ENCODE measurements around the gene DNAI1. TPM values are rescaled to one million over a fixed set of nuclear protein-coding genes. Genes with fewer than 3 reads are reported as not detected.

DNAI1 gene
- total and polyA plus RNA-seq, 10 of the 15 experiments (the other 5 are each of a cell fraction or from before 2014, with no cell fraction given), result not detected

DNA sequence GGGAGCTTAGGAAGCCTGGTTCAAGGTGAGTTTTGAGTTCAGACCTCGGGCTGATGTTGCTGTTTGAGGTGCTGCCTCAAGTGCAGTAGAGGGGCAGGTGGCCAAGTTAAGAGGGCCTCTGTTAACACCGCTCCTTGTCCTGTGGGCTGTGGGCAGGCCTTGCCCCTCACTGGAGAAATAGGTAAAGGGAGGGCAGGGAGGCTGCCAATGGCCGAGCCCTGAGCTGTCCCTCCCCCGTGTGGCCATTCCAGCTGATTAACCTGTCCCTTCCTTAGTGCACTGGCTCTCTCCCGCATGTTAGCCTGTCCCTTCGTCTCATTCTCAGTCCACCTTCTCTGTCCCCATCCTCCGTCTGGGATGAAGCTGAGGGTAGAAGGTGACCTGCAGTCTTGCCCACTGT, 109.5 kb downstream of the DNAI1 start:
- intact Hi-C loops (cut with micrococcal nuclease; ENCODE audit: unreplicated experiment), result no loop called here
- H3K9me3 ChIP-seq (replicated peaks; ENCODE audit: control insufficient read depth, insufficient read depth, low read length), result no peaks in the 10 kb centered on the region
- FAIRE-seq (no peak), ATAC-seq (no peak), DNase-seq (ENCODE audit: low read depth, low spot score) (no peak)
- no peak overlapping the region for H3K9ac ChIP-seq (ENCODE audit: control insufficient read depth, insufficient read depth, low read length)
- no peak for TF ChIP-seq CREB1 (IDR thresholded peaks at IDR 0.05; ENCODE audit: low read depth)
- TF ChIP-seq SRF (IDR thresholded peaks at IDR 0.05; ENCODE audit: low read depth in 2 of 2, low read length in 2 of 2), result no peak
- TF ChIP-seq CHD4 (IDR thresholded peaks at IDR 0.05), result no peak
- no peak for TF ChIP-seq NBN (IDR thresholded peaks at IDR 0.05)
- TF ChIP-seq SIX5 (IDR thresholded peaks at IDR 0.05; ENCODE audit: low read depth, low read length, severe bottlenecking), result no peak
- no peak for TF ChIP-seq WRNIP1 (IDR thresholded peaks at IDR 0.05; ENCODE audit: borderline replicate concordance, low read depth, low read length)
- no peak for TF ChIP-seq ZNF207 (IDR thresholded peaks at IDR 0.05; ENCODE audit: borderline replicate concordance)
- in situ Hi-C loops (cut with MboI), result no loop called here
- no peak overlapping the region for H3K27ac ChIP-seq (ENCODE audit: control insufficient read depth, insufficient read depth)
- no peak overlapping the region for H3K4me3 ChIP-seq
- no peak overlapping the region for H2AFZ ChIP-seq (ENCODE audit: control insufficient read depth, low read depth, low read length)
- SMC1A ChIA-PET (ENCODE audit: uncharacterized antibody, unreplicated experiment), result interaction anchor here (0.5 kb wide), 1 partner anchor 124 kb away, joined by 3 read pairs; no protein-coding TSS in a partner anchor
- peaks cover 3% of the 10 kb centered on the region; the same call in 1 of the 2 replicates for H4K20me1 ChIP-seq (ENCODE audit: control insufficient read depth, insufficient read depth)
- no peak overlapping the region for H3K4me2 ChIP-seq (ENCODE audit: control insufficient read depth, insufficient read depth)
- CTCF ChIA-PET, result no interaction called here
- 50% methylated on average over 7 of the region's 7 CpGs for WGBS (ENCODE audit: insufficient coverage, insufficient replicate concordance, low lambda C conversion rate, missing lambda C conversion rate)
- POLR2A ChIA-PET, result no interaction called here
- H3K4me1 ChIP-seq (ENCODE audit: control insufficient read depth, insufficient read depth, low read length), result no peaks in the 10 kb centered on the region
- RAD21 ChIA-PET (ENCODE audit: unreplicated experiment), result no interaction called here
- peaks cover 6 to 9% of the 10 kb centered on the region in 2 experiments; a peak in 3 of 4 replicates for H3K27me3 ChIP-seq (replicated peaks in 1 of 2; ENCODE audit: control insufficient read depth in 2 of 2, insufficient read depth in 2 of 2, low read length in 1 of 2)
- H3K36me3 ChIP-seq (ENCODE audit: control insufficient read depth in 2 of 2, insufficient read depth in 2 of 2, low read length in 1 of 2), result no peaks in the 10 kb centered on the region
- BruUV-seq (replicated peaks), result no TSS peak
- H3K79me2 ChIP-seq (ENCODE audit: control insufficient read depth, insufficient read depth, low read length), result no peaks in the 10 kb centered on the region

DNA sequence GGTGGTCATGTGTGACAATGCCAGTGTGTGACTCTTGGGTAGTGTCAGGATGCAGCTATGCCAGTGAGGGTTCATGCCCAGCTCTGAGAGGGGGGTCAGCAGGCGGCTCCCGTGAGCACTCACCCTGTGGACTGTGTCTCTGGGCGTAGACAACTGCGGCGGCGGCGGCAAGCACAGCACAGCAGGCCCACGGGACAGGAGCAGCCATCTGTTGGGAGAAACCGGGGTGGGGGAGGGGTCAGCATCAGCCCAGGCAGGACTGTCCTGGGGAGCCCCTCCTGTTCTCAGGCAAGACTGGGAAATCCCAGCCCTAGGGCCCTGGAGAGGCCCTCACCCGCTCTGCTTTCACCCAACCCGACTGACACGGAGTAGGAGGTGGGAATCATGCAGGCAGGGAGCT, 110.2 kb downstream of the DNAI1 start:
- H3K4me1 ChIP-seq (ENCODE audit: control insufficient read depth, insufficient read depth, low read length), result no peaks in the 10 kb centered on the region
- 36% methylated on average over 12 of the region's 12 CpGs for WGBS (ENCODE audit: insufficient coverage, insufficient replicate concordance, low lambda C conversion rate, missing lambda C conversion rate)
- in situ Hi-C loops (cut with MboI), result no loop called here
- no peaks in the 10 kb centered on the region for H3K36me3 ChIP-seq (ENCODE audit: control insufficient read depth in 2 of 2, insufficient read depth in 2 of 2, low read length in 1 of 2)
- H3K79me2 ChIP-seq (ENCODE audit: control insufficient read depth, insufficient read depth, low read length), result no peaks in the 10 kb centered on the region
- ATAC-seq (no peak), FAIRE-seq (no peak), DNase-seq (ENCODE audit: low read depth, low spot score) (no peak)
- H3K9me3 ChIP-seq (replicated peaks; ENCODE audit: control insufficient read depth, insufficient read depth, low read length), result no peaks in the 10 kb centered on the region
- ChIA-PET RAD21 (ENCODE audit: unreplicated experiment) (no interaction called here), CTCF (interaction anchor here (2.1 kb wide), 1 partner anchor 21 kb away, joined by 6 read pairs; no protein-coding TSS in a partner anchor), POLR2A (no interaction called here), SMC1A (ENCODE audit: uncharacterized antibody, unreplicated experiment) (interaction anchor here (0.5 kb wide), 1 partner anchor 124 kb away, joined by 3 read pairs; no protein-coding TSS in a partner anchor)
- intact Hi-C loops (cut with micrococcal nuclease; ENCODE audit: unreplicated experiment), result no loop called here
- H3K4me3 ChIP-seq, result no peak overlapping the region
- H4K20me1 ChIP-seq (ENCODE audit: control insufficient read depth, insufficient read depth), result 0 out of 2 replicates have a peak, but pooled peaks cover 3% of the 10 kb centered on the region
- no peak overlapping the region for H3K9ac ChIP-seq (ENCODE audit: control insufficient read depth, insufficient read depth, low read length)
- H2AFZ ChIP-seq (ENCODE audit: control insufficient read depth, low read depth, low read length), result no peak overlapping the region
- H3K27me3 ChIP-seq (replicated peaks in 1 of 2; ENCODE audit: control insufficient read depth in 2 of 2, insufficient read depth in 2 of 2, low read length in 1 of 2), result peaks cover 6 to 9% of the 10 kb centered on the region in 2 experiments; a peak in 3 of 4 replicates
- BruUV-seq (replicated peaks), result no TSS peak
- H3K4me2 ChIP-seq (ENCODE audit: control insufficient read depth, insufficient read depth), result no peak overlapping the region
- H3K27ac ChIP-seq (ENCODE audit: control insufficient read depth, insufficient read depth), result no peak overlapping the region
- TF ChIP-seq SMAD5 (IDR thresholded peaks at IDR 0.05; ENCODE audit: low read depth) (no peak), ATF7 (IDR thresholded peaks at IDR 0.05; ENCODE audit: low read depth) (no peak), NR2F1 (conservative IDR thresholded peaks at IDR 0.05) (no peak), SIX5 (IDR thresholded peaks at IDR 0.05; ENCODE audit: low read depth, low read length, severe bottlenecking) (no peak), ZNF24 (IDR thresholded peaks at IDR 0.05) (no peak), CHD4 (IDR thresholded peaks at IDR 0.05) (no peak), KAT2A (conservative IDR thresholded peaks at IDR 0.05; ENCODE audit: control insufficient read depth, low read depth, low read length) (no peak), JUNB (IDR thresholded peaks at IDR 0.05) (no peak), SUZ12 (IDR thresholded peaks at IDR 0.05; ENCODE audit: unreplicated experiment) (no peak), CBFB (IDR thresholded peaks at IDR 0.05; ENCODE audit: low read depth) (no peak), MXI1 (IDR thresholded peaks at IDR 0.05; ENCODE audit: low read depth, low read length) (no peak), CREM (IDR thresholded peaks at IDR 0.05; ENCODE audit: low read depth) (no peak)
- TF ChIP-seq, protein P1, sequence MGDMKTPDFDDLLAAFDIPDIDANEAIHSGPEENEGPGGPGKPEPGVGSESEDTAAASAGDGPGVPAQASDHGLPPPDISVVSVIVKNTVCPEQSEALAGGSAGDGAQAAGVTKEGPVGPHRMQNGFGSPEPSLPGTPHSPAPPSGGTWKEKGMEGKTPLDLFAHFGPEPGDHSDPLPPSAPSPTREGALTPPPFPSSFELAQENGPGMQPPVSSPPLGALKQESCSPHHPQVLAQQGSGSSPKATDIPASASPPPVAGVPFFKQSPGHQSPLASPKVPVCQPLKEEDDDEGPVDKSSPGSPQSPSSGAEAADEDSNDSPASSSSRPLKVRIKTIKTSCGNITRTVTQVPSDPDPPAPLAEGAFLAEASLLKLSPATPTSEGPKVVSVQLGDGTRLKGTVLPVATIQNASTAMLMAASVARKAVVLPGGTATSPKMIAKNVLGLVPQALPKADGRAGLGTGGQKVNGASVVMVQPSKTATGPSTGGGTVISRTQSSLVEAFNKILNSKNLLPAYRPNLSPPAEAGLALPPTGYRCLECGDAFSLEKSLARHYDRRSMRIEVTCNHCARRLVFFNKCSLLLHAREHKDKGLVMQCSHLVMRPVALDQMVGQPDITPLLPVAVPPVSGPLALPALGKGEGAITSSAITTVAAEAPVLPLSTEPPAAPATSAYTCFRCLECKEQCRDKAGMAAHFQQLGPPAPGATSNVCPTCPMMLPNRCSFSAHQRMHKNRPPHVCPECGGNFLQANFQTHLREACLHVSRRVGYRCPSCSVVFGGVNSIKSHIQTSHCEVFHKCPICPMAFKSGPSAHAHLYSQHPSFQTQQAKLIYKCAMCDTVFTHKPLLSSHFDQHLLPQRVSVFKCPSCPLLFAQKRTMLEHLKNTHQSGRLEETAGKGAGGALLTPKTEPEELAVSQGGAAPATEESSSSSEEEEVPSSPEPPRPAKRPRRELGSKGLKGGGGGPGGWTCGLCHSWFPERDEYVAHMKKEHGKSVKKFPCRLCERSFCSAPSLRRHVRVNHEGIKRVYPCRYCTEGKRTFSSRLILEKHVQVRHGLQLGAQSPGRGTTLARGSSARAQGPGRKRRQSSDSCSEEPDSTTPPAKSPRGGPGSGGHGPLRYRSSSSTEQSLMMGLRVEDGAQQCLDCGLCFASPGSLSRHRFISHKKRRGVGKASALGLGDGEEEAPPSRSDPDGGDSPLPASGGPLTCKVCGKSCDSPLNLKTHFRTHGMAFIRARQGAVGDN (IDR thresholded peaks at IDR 0.05), result no peak

Data from GM12878 (cell line).